Fibroblast of lung (primary cell): ENCODE results near the gene ZNF490. TPM values are rescaled to one million over a fixed set of nuclear protein-coding genes. Genes with fewer than 3 reads are reported as not detected.
"Not testable (repeated sequence)": the region's sequence is repeated elsewhere in the genome, so short reads cannot be mapped to it uniquely, and the experiment has no call there.

ENCODE experiments used
- DNase-seq, 2 donors: peaks; one replicate each; pipeline versions ENCODE4 v3.0.0 to v3.0.0-alpha.2; 2010; ENCODE audit warnings: low read depth in 2 of 2
- H2AFZ ChIP-seq: 2 replicates; pipeline ENCODE4 v1.5.1; 2012; ENCODE audit warnings: low read length, control low read depth, inconsistent platforms
- H3K27ac ChIP-seq: 2 replicates; pipeline ENCODE4 v1.5.1; 2011; ENCODE audit warnings: low read length, control low read depth; ENCODE audit not compliant: insufficient read depth
- H3K27me3 ChIP-seq: 2 replicates; pipeline ENCODE4 v1.5.1; 2011; ENCODE audit warnings: mild to moderate bottlenecking, low read length; ENCODE audit not compliant: control insufficient read depth, insufficient read depth
- H3K36me3 ChIP-seq: 2 replicates; pipeline ENCODE4 v1.5.1; 2011; ENCODE audit warnings: low read length; ENCODE audit not compliant: control insufficient read depth, insufficient read depth
- H3K4me1 ChIP-seq: 2 replicates; pipeline ENCODE4 v1.5.1; 2011; ENCODE audit warnings: low read length; ENCODE audit not compliant: control insufficient read depth, insufficient read depth; ENCODE audit errors: extremely low read depth
- H3K4me2 ChIP-seq: 2 replicates; pipeline ENCODE4 v1.5.1; 2011; ENCODE audit warnings: low read length, control low read depth; ENCODE audit not compliant: insufficient read depth; ENCODE audit errors: extremely low read depth
- H3K4me3 ChIP-seq, 4 experiments: fragments of 200-600 bp in 1 of 4; sonication (generic) in 1 of 4; replicated peaks in 1 of 4; 2 replicates each; pipeline ENCODE4 v1.5.1; 2011 to 2016; ENCODE audit warnings: low read length in 4 of 4, low read depth in 3 of 4, mild to moderate bottlenecking in 3 of 4, control low read depth in 2 of 4, inconsistent platforms in 1 of 4, mixed read lengths in 1 of 4; ENCODE audit not compliant: insufficient read depth in 1 of 4; ENCODE audit errors: control extremely low read depth in 1 of 4
- H3K79me2 ChIP-seq: 2 replicates; pipeline ENCODE4 v1.5.1; 2012; ENCODE audit warnings: mild to moderate bottlenecking, low read length, inconsistent platforms; ENCODE audit not compliant: control insufficient read depth, insufficient read depth
- H3K9ac ChIP-seq: 2 replicates; pipeline ENCODE4 v1.5.1; 2011; ENCODE audit warnings: mild to moderate bottlenecking, low read length, control low read depth; ENCODE audit not compliant: insufficient read depth
- H3K9me3 ChIP-seq: 2 replicates; pipeline ENCODE4 v1.5.1; 2012; ENCODE audit warnings: low read depth, low read length; ENCODE audit not compliant: control insufficient read depth, insufficient read depth
- H4K20me1 ChIP-seq: 2 replicates; pipeline ENCODE4 v1.5.1; 2011; ENCODE audit warnings: low read length; ENCODE audit not compliant: control insufficient read depth, insufficient read depth; ENCODE audit errors: extremely low read depth
- CTCF ChIP-seq, 2 donors: IDR thresholded peaks in 1 of 2; conservative IDR thresholded peaks in 1 of 2; 1 replicate in 1 of 2; 2 replicates in 1 of 2; pipeline ENCODE4 v1.5.1; 2011 to 2012; ENCODE audit warnings: low read length in 2 of 2, control low read depth in 1 of 2, inconsistent platforms in 1 of 2, low read depth in 1 of 2, mild to moderate bottlenecking in 1 of 2
- EZH2 ChIP-seq: IDR thresholded peaks from 2 replicates; pipeline ENCODE4 v1.5.1; 2012; ENCODE audit warnings: low read length, control low read depth, mild to moderate bottlenecking; ENCODE audit errors: missing control alignments
- polyA plus RNA-seq, 2 donors: library from polyadenylated mRNA; depleted of rRNA in 1 of 2; stranded (reverse) in 1 of 2; unstranded in 1 of 2; fragments of >200 nt; gene quantifications; 2 replicates each; pipeline ENCODE4 v1.2.1, GENCODE V29; 2011 to 2012; ENCODE audit warnings: missing spikeins in 1 of 2
- total RNA-seq: library from RNA; depleted of rRNA; stranded (reverse); fragments of >200 nt; gene quantifications from 2 replicates; pipeline ENCODE4 v1.2.1, GENCODE V29; 2014

Gene ZNF490
- total and polyA plus RNA-seq, 2 donors (not counting 1 experiment from before 2014, with no cell fraction given), result 3.9 to 16.8 TPM

GRCh38 chr19:12646551-12646950 lies 35.9 kb upstream of the ZNF490 start:
- no peak overlapping the region for H3K27ac ChIP-seq
- no peak for TF ChIP-seq CTCF (conservative IDR thresholded peaks at IDR 0.05 in 1 of 2, IDR thresholded peaks at IDR 0.05 in 1 of 2; ENCODE audit: low read depth in 1 of 2, low read length in 2 of 2)
- no peak for TF ChIP-seq EZH2
- H3K9ac ChIP-seq, result no peak overlapping the region
- DNase-seq, result no peak
- no peaks in the 10 kb centered on the region for H3K4me1 ChIP-seq
- no peak overlapping the region for H3K4me2 ChIP-seq
- no peaks in the 10 kb centered on the region for H3K36me3 ChIP-seq
- H2AFZ ChIP-seq, result no peak overlapping the region
- no peaks in the 10 kb centered on the region for H3K9me3 ChIP-seq
- H3K4me3 ChIP-seq, result no peak overlapping the region
- no peaks in the 10 kb centered on the region for H3K27me3 ChIP-seq
- no peaks in the 10 kb centered on the region for H4K20me1 ChIP-seq
- no peaks in the 10 kb centered on the region for H3K79me2 ChIP-seq

- H3K4me2 ChIP-seq, H3K4me1 ChIP-seq, H2AFZ ChIP-seq, H3K27me3 ChIP-seq, H3K36me3 ChIP-seq, H3K9ac ChIP-seq, H3K79me2 ChIP-seq, H3K27ac ChIP-seq, H3K4me3 ChIP-seq, H4K20me1 ChIP-seq, DNase-seq, H3K9me3 ChIP-seq: not testable (repeated sequence)
Observed at GRCh38 chr19:12643716-12644115, 33.1 kb upstream of the ZNF490 start.

GRCh38 chr19:12642506-12642905 lies 31.9 kb upstream of the ZNF490 start:
- no peak overlapping the region for H2AFZ ChIP-seq
- DNase-seq, result no peak
- no peak overlapping the region for H3K4me3 ChIP-seq
- TF ChIP-seq CTCF (conservative IDR thresholded peaks at IDR 0.05 in 1 of 2, IDR thresholded peaks at IDR 0.05 in 1 of 2; ENCODE audit: low read depth in 1 of 2, low read length in 2 of 2) (no peak), EZH2 (no peak)
- H4K20me1 ChIP-seq, result no peaks in the 10 kb centered on the region
- no peak overlapping the region for H3K4me2 ChIP-seq
- H3K36me3 ChIP-seq, result no peaks in the 10 kb centered on the region
- H3K4me1 ChIP-seq, result no peaks in the 10 kb centered on the region
- H3K79me2 ChIP-seq, result no peaks in the 10 kb centered on the region
- H3K9ac ChIP-seq, result no peak overlapping the region
- no peaks in the 10 kb centered on the region for H3K9me3 ChIP-seq
- H3K27me3 ChIP-seq, result no peaks in the 10 kb centered on the region
- no peak overlapping the region for H3K27ac ChIP-seq
